Measurements from ENCODE around the gene MESP2.

MESP2 gene

DNA sequence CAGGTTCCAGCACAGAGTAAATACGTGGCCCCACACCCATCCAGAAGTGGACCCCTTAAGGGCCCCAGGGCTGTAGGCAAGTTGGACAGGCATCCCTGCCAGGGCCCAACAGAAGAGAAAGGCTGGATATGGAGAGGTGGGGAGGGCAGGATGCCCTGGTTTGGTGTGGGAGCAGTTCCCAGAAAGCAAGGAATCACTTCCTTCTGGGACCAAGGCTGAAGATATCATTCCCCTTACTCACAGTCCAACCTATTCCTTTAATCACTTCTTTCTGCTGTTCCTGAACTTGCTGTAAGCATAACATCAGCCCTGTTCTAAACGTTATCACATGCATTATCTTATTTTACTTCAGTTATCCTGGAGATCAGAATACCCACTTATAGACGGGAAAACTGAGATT is 6.1 kb upstream of the MESP2 start:
- DNase-seq (ENCODE audit: low spot score) = no peak
- TF ChIP-seq, protein P1, sequence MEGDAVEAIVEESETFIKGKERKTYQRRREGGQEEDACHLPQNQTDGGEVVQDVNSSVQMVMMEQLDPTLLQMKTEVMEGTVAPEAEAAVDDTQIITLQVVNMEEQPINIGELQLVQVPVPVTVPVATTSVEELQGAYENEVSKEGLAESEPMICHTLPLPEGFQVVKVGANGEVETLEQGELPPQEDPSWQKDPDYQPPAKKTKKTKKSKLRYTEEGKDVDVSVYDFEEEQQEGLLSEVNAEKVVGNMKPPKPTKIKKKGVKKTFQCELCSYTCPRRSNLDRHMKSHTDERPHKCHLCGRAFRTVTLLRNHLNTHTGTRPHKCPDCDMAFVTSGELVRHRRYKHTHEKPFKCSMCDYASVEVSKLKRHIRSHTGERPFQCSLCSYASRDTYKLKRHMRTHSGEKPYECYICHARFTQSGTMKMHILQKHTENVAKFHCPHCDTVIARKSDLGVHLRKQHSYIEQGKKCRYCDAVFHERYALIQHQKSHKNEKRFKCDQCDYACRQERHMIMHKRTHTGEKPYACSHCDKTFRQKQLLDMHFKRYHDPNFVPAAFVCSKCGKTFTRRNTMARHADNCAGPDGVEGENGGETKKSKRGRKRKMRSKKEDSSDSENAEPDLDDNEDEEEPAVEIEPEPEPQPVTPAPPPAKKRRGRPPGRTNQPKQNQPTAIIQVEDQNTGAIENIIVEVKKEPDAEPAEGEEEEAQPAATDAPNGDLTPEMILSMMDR (IDR thresholded peaks at IDR 0.05) = no peak
- Histone ChIP-seq H3K4me3 (no peak overlapping the region), H3K27ac (no peak overlapping the region)

DNA sequence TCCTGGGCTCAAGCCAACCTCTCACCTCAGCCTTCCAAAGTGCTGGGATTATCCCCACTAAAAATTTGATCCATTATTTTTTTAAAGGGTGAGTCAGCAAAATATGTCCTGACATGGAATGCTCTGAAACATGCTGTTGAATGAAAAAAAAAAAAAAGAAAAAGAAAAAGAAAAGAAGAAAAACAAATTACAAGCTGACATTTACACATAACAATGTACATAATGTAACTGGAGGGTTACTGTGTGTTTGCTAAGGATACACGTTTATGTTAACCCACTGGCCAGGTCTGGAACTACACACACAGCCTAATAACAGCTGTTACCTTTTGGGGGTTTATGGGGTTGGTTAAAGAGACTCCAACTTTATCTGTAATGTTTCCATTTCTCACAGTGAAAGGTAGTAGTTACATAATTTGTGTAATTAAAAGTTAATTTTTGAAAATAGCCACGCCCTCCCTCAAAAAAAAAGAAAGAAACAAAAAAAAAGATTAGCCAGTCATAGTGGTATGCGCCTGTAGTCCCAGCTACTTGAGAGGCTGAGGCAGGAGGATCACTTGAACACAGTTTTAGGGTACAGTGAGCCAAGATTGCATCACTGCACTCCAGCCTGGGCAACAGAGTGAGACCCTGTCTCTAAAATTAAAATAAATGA is 3.1 kb upstream of the MESP2 start:
- H3K4me3 ChIP-seq = no peak overlapping the region
- TF ChIP-seq, protein P1 (IDR thresholded peaks at IDR 0.05) = no peak
- no peak overlapping the region for H3K27ac ChIP-seq
- no peak for DNase-seq (ENCODE audit: low spot score)

DNA sequence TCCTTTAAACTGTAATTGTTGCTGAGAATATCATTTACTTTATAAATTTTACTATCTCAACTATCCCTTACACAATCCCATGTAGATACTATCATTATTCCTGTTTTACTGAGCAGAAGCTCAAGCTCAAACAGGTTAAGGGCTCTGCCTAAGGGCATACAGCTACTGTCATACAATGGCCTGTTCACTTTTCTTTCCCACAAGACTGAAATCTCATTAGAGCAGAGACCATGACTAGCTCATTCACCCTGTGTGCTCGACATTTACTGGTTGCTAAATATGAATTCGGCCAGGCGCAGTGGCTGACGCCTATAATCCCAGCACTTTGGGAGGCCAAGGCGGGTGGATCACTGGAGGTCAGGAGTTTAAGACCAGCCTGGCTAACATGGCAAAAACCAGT is 1.6 kb upstream of the MESP2 start:
- TF ChIP-seq, protein P1 (IDR thresholded peaks at IDR 0.05) = no peak
- H3K4me3 ChIP-seq = no peak overlapping the region
- H3K27ac ChIP-seq = no peak overlapping the region
- no peak for DNase-seq (ENCODE audit: low spot score)

DNA sequence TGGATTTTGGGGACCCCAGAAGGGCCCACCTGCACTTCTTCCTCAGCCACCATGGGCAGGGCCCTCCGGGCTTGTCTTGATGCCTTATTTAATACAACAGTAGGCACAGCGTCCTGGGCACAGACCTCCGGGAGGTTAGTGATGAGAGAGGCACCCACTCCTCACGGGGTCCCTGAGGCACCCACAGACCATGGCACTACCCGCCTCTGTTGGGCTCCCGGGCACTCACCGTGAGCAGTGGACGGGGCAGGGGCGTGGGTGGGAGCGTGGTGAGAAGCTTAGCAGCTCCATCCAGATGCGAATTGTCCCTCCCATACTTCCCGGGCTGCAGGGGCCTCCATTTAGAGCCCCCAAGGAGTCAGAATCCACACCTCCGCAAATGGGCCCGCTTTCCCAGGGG is 317 bp upstream of the MESP2 start:
- Histone ChIP-seq H3K27ac (no peak overlapping the region), H3K4me3 (peak overlapping the region; percentile 71)
- TF ChIP-seq, protein P1 (IDR thresholded peaks at IDR 0.05) = no peak
- DNase-seq (ENCODE audit: low spot score) = peak; percentile 69

DNA sequence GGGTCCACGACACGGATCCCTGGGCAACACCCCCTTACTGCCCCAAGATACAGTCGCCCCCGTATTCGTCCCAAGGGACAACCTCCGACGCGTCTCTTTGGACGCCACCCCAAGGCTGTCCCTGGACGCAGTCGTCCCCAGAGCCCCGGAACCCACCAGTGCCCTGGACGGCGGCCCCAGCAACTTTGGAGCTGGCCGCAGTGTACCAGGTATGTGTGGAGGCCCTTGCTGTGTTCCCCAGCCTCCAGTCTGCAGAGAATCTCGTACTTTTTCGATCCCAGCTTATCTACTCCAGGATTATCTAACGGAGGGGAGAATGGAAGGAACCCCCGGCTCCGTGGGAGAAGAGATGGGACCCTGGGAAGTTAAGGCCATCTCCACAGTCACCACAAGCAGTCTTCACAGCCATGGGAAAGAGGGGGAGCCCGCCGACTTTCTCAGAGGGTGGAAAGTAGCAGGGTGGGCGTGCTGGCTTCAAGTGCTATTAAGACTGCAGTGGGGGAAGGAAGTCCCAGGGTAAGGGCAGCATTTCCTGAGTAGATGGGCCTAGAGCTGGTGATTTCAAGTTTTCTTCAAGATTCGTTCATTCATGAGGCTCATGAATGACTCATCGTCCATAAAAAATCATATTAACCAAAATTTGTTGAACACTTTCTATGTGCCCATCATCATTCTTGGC is 1.1 kb downstream of the MESP2 start:
- Histone ChIP-seq H3K4me3 (peak overlapping the region; percentile 71), H3K27ac (peak overlapping the region in 1 of 2 donors; percentile 63)
- TF ChIP-seq, protein P1 (IDR thresholded peaks at IDR 0.05) = no peak
- DNase-seq (ENCODE audit: low spot score) = peak; percentile 72

DNA sequence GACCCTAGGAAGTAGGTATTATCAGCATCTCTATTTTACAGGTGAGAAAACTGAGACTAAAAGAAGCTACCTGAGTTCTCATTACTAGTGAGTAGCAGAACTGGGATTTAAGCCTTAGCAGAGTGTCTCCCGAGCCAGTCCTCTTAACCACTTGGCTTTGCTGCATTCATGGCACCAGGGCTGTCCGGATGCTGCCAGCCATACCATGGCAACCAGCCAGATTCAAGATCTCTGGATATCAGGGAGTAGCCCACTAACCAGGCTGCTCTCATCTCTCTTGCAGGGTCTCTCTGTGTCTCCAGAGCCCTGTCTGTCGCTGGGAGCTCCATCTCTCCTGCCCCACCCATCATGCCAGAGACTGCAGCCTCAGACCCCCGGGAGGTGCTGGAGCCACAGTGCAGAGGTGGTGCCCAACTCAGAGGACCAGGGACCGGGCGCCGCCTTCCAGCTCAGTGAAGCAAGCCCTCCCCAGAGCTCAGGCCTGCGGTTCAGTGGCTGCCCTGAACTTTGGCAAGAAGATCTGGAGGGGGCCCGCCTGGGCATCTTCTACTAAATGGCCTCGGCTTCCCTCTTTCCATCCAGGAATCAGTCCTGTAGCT is 1.7 kb downstream of the MESP2 start:
- H3K27ac ChIP-seq = no peak overlapping the region

More for the DNA sequence above, 1.7 kb downstream of the MESP2 start:
- peak; percentile 72 for DNase-seq (ENCODE audit: low spot score)
- TF ChIP-seq, protein P1 (IDR thresholded peaks at IDR 0.05) = no peak
- H3K4me3 ChIP-seq = no peak overlapping the region

Measured in coronary artery (tissue), 2 donors.